GM12864 (cell line): ENCODE data around the gene SGSM2.

Source experiments
- DNase-seq: peaks from one replicate; pipeline ENCODE4 v3.0.0-alpha.2; 2011; ENCODE audit warnings: low read depth
- H3K4me3 ChIP-seq: 2 replicates; pipeline ENCODE4 v1.5.1; 2011; ENCODE audit warnings: mild to moderate bottlenecking, low read depth, low read length, control low read depth
- CTCF ChIP-seq: IDR thresholded peaks from 2 replicates; pipeline ENCODE4 v1.5.1; 2011; ENCODE audit warnings: low read depth, mild to moderate bottlenecking, moderate library complexity, low read length, control low read depth, inconsistent platforms; ENCODE audit errors: missing control alignments

The SGSM2 gene

GRCh38 chr17:2317796-2318195 lies 19.5 kb upstream of the SGSM2 start:
- no peak overlapping the region for H3K4me3 ChIP-seq
- TF ChIP-seq CTCF: no peak
- DNase-seq: no peak

- DNase-seq: no peak
- no peak for TF ChIP-seq CTCF
- H3K4me3 ChIP-seq: no peak overlapping the region
Measured at GRCh38 chr17:2319051-2319450, 18.2 kb upstream of the SGSM2 start.

GRCh38 chr17:2321399-2321798 lies 15.9 kb upstream of the SGSM2 start:
- H3K4me3 ChIP-seq: no peak overlapping the region
- DNase-seq: no peak
- no peak for TF ChIP-seq CTCF

- no peak for DNase-seq
- no peak overlapping the region for H3K4me3 ChIP-seq
- TF ChIP-seq CTCF: no peak
Measured at GRCh38 chr17:2323629-2324314, 13.5 kb upstream of the SGSM2 start.

- no peak for DNase-seq
- no peak overlapping the region for H3K4me3 ChIP-seq
- TF ChIP-seq CTCF: no peak
Measured at GRCh38 chr17:2331303-2331702, 6.0 kb upstream of the SGSM2 start.

- DNase-seq: no peak
- TF ChIP-seq CTCF: no peak
- peak overlapping the region; percentile 91 for H3K4me3 ChIP-seq
Measured at GRCh38 chr17:2335726-2336214, 1.5 kb upstream of the SGSM2 start.

GRCh38 chr17:2336215-2336851 lies 968 bp upstream of the SGSM2 start, which contains the start of gene TSR1:
TSS of gene TSR1 (minus strand) at chr17:2336457. CDS start at chr17:2336427, 30 bp downstream.
- peak within 1 kb of the TSS; percentile 91 for H3K4me3 ChIP-seq
- TF ChIP-seq CTCF: peak; percentile 24
- peak; percentile 61 for DNase-seq
